ENCODE data around the gene FSTL5. TPM values are rescaled to one million over a fixed set of nuclear protein-coding genes. Genes with fewer than 3 reads are reported as not detected.

Gene FSTL5
- polyA plus RNA-seq, 6 donors from 2014 or later, result not detected

DNA sequence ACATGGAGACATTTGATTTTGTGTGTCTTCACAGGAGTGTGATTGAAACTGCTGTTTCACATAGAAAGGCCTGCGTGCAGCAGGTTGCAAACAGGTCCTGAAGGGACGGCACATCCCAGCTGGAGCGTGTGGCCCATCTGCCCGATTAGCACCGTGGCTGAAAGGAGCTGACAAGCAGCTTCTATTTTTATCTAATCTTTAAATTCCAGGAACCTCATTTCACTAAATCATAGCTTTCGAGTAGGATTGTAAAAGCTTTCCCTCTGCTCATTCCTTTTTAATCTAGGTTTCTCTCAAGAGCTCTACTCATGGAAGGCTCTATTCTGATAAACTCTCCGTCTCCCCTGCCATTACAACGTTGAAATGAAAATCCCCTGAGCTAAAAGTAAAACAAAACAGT lies 106.8 kb downstream of the FSTL5 start:
- Mint-ChIP-seq H3K27ac (no peak overlapping the region), H3K4me1 (no peaks in the 10 kb centered on the region), H3K36me3 (no peaks in the 10 kb centered on the region), H3K4me3 (peak overlapping the region in 1 of 8 donors; percentile 29), H3K27me3 (no peaks in the 10 kb centered on the region), H3K9me3 (no peaks in the 10 kb centered on the region)
- DNase-seq (no peak), ATAC-seq (ENCODE audit: low read depth in 2 of 2) (no peak)

DNA sequence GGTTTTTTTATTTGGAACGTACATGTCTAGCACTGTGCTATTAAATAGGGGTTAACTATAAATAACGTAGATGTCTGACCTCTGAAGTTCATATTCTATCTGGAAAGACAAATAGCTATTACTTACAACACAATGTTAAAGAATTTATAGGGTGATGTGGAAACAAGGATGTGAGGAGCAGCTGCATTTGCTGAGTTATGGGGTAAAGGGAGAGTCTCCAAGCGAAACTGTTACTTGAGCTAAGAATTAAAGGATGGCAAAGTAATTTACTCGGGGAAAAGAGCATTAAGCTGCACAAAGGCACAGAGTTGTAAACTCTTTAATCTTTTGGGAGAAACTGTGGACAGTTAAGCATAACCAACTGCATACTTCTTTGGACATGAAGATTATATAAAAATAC lies 117.7 kb downstream of the FSTL5 start:
- Mint-ChIP-seq H3K4me1 (no peaks in the 10 kb centered on the region), H3K27ac (no peak overlapping the region), H3K9me3 (peaks cover 0 to 4% (median 0%) of the 10 kb centered on the region in 7 donors), H3K4me3 (no peak overlapping the region), H3K27me3 (no peaks in the 10 kb centered on the region), H3K36me3 (no peaks in the 10 kb centered on the region)
- no peak for DNase-seq
- no peak for ATAC-seq (ENCODE audit: low read depth in 2 of 2)

DNA sequence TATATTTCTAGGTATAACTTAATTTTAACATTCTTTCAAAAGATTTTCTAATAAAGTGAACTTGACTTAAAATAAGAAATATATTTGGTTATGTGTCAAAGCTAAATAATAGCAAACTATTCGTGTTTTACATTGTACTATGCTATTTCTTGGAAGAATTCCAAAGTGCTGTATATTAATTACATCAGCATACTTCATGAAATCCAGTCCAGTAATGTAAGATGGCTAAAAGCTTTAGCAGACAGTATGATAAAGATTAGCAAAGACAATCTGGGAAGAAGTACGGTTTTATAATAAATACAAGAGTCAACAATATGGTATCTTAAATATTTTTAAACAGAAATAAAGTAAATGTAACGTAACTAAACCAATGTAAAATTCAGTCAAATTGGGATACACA lies 125.7 kb downstream of the FSTL5 start:
- Mint-ChIP-seq H3K4me3 (no peak overlapping the region), H3K27me3 (no peaks in the 10 kb centered on the region), H3K27ac (no peak overlapping the region), H3K9me3 (peaks cover 0 to 2% (median 0%) of the 10 kb centered on the region in 7 donors), H3K36me3 (no peaks in the 10 kb centered on the region), H3K4me1 (no peaks in the 10 kb centered on the region)
- ATAC-seq (ENCODE audit: low read depth in 2 of 2), result no peak
- no peak for DNase-seq

DNA sequence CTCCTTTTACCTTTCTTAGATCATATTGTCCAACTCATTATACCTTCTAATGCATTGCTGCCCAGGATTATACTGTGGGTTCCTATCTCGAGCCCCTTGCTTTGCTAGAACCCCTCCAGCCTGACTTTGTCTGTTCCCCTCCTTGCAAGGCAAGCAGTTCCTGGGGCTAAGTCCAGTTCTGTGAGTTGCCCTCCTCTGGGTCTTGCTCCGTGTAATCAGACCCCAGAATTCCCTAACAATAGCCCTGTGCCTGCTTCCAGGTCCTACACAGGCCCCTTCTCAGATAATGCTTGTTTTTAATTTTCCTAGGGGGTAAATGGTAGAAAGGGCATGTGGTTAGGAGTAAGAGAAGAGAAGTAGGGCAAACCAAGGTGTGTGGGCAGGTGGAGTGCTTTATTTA lies 145.9 kb downstream of the FSTL5 start:
- Mint-ChIP-seq H3K27ac (no peak overlapping the region), H3K9me3 (peaks cover 0 to 5% (median 0%) of the 10 kb centered on the region in 7 donors), H3K4me3 (no peak overlapping the region), H3K36me3 (no peaks in the 10 kb centered on the region), H3K4me1 (no peaks in the 10 kb centered on the region), H3K27me3 (no peaks in the 10 kb centered on the region)
- ATAC-seq (ENCODE audit: low read depth in 2 of 2) (no peak), DNase-seq (no peak)

DNA sequence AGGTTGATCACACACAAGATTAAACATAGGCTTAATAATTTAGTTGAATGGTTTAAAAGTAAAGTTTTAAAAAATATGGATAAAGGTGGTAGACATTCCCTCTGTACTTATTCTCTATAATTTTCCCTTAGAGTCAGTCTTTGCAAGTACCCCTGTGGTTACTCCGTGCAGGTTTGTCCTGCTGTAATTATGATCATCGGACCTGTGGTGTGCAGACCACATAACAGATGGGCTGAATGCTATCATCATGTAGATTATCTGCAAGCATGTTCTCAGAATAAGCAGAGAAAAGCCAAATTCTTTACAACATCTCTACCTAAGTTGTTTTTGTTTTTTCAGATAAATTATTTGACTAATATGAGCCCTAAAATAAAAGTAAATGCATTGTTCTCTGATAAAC lies 146.8 kb downstream of the FSTL5 start:
- ATAC-seq (ENCODE audit: low read depth in 2 of 2), result no peak
- H3K4me1 Mint-ChIP-seq, result no peaks in the 10 kb centered on the region

DNA sequence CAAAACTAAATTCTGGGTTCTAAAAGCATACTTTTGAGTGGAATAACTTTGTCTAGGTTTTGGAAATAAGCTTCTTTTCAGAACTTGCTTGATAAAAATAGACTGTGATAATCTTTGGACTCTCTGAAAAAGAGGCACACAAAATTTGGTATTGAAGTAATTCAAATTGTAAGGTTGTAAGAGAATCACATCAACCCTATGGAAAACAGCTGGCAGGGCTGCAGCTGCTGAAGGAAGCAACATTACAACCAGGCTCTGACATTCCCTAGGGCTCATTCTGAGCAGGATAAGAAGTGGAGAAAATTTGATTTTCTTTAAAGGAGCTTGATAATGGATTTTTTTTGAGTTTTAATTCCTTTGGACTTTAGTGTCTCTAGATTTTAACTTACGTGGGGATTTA lies 147.6 kb downstream of the FSTL5 start:
- peaks cover 0 to 3% (median 0%) of the 10 kb centered on the region in 7 donors for H3K9me3 Mint-ChIP-seq
- no peaks in the 10 kb centered on the region for H3K36me3 Mint-ChIP-seq
- no peaks in the 10 kb centered on the region for H3K4me1 Mint-ChIP-seq
- H3K4me3 Mint-ChIP-seq, result no peak overlapping the region
- H3K27me3 Mint-ChIP-seq, result no peaks in the 10 kb centered on the region
- ATAC-seq (ENCODE audit: low read depth in 2 of 2) (no peak), DNase-seq (no peak)
- no peak overlapping the region for H3K27ac Mint-ChIP-seq

More for the DNA sequence above, 146.8 kb downstream of the FSTL5 start:
- no peak for DNase-seq
- Mint-ChIP-seq H3K36me3 (no peaks in the 10 kb centered on the region), H3K27ac (no peak overlapping the region), H3K27me3 (no peaks in the 10 kb centered on the region), H3K9me3 (peaks cover 0 to 5% (median 0%) of the 10 kb centered on the region in 7 donors), H3K4me3 (no peak overlapping the region)

DNA sequence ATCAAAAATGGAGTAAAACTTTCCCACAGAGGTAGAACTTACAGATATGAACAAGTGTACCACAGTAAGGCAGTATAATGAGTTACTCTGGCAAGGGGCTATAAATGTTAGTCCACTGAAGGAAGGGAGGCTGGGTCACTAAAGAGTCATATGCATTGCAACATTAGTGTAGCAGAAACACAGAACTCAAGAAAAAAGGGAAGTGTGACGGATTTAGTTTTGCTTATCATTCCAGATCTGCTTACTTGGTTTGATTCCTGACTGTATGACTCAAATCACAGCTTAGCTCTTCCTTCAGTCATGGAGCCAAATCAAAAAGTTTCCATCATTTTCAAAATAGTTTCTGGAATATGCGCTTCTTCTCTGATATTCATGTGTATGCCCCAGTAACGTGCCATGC lies 148.7 kb downstream of the FSTL5 start:
- Mint-ChIP-seq H3K27ac (no peak overlapping the region), H3K4me1 (no peaks in the 10 kb centered on the region), H3K4me3 (no peak overlapping the region), H3K27me3 (no peaks in the 10 kb centered on the region), H3K36me3 (no peaks in the 10 kb centered on the region), H3K9me3 (peaks cover 0 to 3% (median 0%) of the 10 kb centered on the region in 7 donors)
- DNase-seq (no peak), ATAC-seq (ENCODE audit: low read depth in 2 of 2) (no peak)

DNA sequence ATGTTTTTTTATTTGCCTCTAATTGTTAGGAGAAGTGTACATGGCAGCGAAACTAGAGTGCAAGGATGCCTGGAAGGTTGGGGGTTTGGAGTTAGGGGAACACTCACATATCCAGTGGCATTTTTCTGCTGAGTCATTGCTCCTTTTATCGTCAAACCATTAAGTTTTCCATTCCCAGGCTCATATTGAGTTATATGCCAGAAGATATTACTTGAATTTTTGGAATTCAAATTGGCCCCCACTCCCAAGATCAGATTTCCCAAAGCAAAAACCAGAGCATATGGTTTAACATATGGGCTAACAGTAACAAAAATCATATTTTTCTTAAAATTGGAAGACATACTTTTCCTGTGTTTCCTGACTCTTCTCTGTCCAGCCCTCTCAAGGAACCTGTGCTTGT lies 152.7 kb downstream of the FSTL5 start:
- Mint-ChIP-seq H3K27me3 (no peaks in the 10 kb centered on the region), H3K36me3 (no peaks in the 10 kb centered on the region), H3K27ac (no peak overlapping the region), H3K4me1 (no peaks in the 10 kb centered on the region), H3K4me3 (no peak overlapping the region), H3K9me3 (peaks cover 0 to 1% (median 0%) of the 10 kb centered on the region in 7 donors)
- ATAC-seq (ENCODE audit: low read depth in 2 of 2) (no peak), DNase-seq (no peak)

DNA sequence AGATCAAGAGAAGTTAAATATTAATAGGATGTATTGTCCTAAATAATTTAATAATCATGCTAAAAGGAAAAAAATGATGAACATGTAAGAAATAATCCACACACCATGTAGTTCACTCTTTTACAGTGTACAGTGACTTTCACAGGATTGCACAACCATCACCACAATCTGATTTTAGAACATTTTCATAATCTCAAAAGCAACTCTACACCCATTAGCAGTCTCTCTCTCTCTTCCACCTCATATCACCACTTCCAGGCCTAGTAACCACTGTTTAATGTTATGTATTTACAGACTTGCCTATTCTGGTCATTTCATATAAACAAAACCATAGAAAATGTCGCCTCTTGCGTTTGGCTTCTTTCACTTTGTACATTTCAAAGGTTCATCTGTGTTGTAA lies 153.4 kb downstream of the FSTL5 start:
- H3K4me3 Mint-ChIP-seq, result no peak overlapping the region
- peaks cover 0 to 1% (median 0%) of the 10 kb centered on the region in 7 donors for H3K9me3 Mint-ChIP-seq
- H3K4me1 Mint-ChIP-seq, result no peaks in the 10 kb centered on the region
- DNase-seq, result no peak
- no peak overlapping the region for H3K27ac Mint-ChIP-seq
- no peaks in the 10 kb centered on the region for H3K36me3 Mint-ChIP-seq
- H3K27me3 Mint-ChIP-seq, result no peaks in the 10 kb centered on the region
- no peak for ATAC-seq (ENCODE audit: low read depth in 2 of 2)

DNA sequence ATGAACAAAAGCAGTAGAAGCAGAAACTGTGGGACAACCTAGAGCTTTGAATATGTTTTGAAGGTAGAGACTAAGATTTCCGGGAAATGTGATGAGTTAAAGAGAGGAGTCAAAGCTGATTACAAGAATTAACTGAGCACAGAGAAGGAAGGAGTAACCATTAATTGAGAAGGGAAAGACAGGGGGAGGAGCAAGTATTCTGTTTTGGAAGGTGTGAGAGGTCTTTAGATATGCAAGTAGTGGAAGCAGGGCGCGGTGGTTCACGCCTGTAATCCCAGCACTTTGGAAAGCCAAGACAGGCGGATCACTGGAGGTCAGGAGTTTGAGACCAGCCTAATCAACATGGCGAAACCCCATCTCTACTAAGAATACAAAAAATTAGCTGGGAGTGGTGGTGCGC lies 171.5 kb downstream of the FSTL5 start:
- peaks cover 0 to 25% (median 4%) of the 10 kb centered on the region in 7 donors for H3K9me3 Mint-ChIP-seq
- ATAC-seq (ENCODE audit: low read depth in 2 of 2) (no peak), DNase-seq (no peak)
- H3K36me3 Mint-ChIP-seq, result no peaks in the 10 kb centered on the region
- H3K27me3 Mint-ChIP-seq, result no peaks in the 10 kb centered on the region
- H3K4me1 Mint-ChIP-seq, result no peaks in the 10 kb centered on the region
- H3K27ac Mint-ChIP-seq, result no peak overlapping the region
- peak overlapping the region in 1 of 8 donors; percentile 56 for H3K4me3 Mint-ChIP-seq

DNA sequence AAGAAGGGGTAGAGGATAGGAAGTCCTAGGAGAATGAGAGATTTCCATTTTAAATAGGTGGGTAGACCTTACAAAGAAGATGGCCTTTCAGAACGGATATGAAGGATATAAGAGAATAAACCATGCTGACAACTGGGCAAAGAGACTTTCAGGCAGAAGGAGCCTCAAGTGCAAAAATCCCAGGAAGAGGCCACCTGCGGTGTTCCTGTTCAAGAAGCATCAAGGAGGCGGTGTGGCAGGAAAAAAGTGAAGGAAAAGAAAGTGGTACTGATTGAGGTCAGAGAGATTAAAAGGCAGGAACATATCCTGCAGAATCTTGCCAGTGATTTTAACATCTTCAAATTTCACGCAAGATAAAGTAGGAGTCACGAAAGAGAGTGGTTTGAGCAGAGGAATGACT lies 172.0 kb downstream of the FSTL5 start:
- ATAC-seq (ENCODE audit: low read depth in 2 of 2), result no peak
- H3K9me3 Mint-ChIP-seq, result peaks cover 0 to 25% (median 4%) of the 10 kb centered on the region in 7 donors
- no peak overlapping the region for H3K27ac Mint-ChIP-seq
- no peaks in the 10 kb centered on the region for H3K36me3 Mint-ChIP-seq
- H3K4me3 Mint-ChIP-seq, result peak overlapping the region in 1 of 8 donors; percentile 56
- no peaks in the 10 kb centered on the region for H3K27me3 Mint-ChIP-seq
- no peak for DNase-seq
- no peaks in the 10 kb centered on the region for H3K4me1 Mint-ChIP-seq

DNA sequence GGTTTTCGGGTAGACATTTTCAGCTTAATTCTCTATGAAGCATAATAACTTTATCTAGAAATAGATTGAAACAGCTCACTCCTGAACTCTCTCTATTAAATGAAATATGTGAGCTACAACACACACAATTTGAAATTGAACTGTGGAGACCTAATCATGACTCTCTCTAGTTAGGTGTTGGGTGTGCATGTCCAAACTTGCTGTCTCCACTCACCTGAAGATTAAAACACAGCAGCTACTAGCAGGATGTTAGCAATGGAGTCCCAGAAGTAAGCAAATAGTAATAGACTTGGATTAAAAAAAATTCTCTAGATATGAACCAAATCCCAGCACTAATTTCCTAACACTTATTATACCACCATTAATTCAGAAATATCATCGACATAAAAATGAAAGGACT lies 173.1 kb downstream of the FSTL5 start:
- H3K27ac Mint-ChIP-seq, result no peak overlapping the region
- no peak for DNase-seq
- ATAC-seq (ENCODE audit: low read depth in 2 of 2), result no peak
- H3K27me3 Mint-ChIP-seq, result no peaks in the 10 kb centered on the region
- no peaks in the 10 kb centered on the region for H3K36me3 Mint-ChIP-seq
- H3K4me3 Mint-ChIP-seq, result no peak overlapping the region
- no peaks in the 10 kb centered on the region for H3K4me1 Mint-ChIP-seq
- peaks cover 0 to 25% (median 4%) of the 10 kb centered on the region in 7 donors for H3K9me3 Mint-ChIP-seq

DNA sequence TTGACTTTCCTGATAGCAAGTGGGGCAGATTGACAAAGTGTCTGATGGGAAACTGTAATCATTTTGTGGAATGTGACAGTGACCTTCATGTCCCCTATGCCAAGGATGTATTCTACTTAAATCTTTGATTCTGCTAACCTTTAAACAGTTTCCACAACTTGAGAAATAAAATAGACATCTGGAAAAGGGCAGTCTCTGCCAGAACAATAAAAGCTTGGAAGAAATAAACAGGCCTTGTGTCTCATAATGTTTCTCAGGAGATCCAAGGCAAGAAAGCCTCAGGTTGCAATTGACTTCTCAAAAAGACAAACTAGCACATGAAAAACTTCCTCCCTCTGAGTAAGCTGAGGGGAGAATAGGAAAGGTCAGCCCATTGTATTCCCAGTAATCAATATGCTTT lies 174.9 kb downstream of the FSTL5 start:
- no peaks in the 10 kb centered on the region for H3K27me3 Mint-ChIP-seq
- no peak for ATAC-seq (ENCODE audit: low read depth in 2 of 2)
- H3K4me1 Mint-ChIP-seq, result no peaks in the 10 kb centered on the region
- H3K4me3 Mint-ChIP-seq, result no peak overlapping the region
- no peak for DNase-seq
- peaks cover 0 to 12% (median 0%) of the 10 kb centered on the region in 7 donors for H3K9me3 Mint-ChIP-seq
- no peaks in the 10 kb centered on the region for H3K36me3 Mint-ChIP-seq
- no peak overlapping the region for H3K27ac Mint-ChIP-seq

DNA sequence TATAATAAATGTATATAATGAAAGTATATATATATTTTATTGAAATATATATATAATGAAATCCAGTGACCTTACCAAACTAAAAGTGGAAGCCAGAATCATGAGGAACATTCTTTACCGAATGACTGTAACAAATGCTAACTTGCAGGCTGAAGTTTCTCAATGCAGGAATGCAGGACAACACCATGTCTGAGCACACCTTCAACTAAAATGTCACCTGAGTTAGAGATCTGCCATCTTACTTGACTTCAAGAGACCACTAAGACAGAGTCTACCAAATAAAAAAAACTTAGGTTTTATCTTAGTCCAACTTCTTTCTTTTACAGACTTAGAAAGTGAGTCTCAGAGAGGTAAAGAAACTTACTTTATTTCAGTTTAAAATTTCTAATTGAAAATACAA lies 176.2 kb downstream of the FSTL5 start:
- no peaks in the 10 kb centered on the region for H3K27me3 Mint-ChIP-seq
- DNase-seq, result no peak
- ATAC-seq (ENCODE audit: low read depth in 2 of 2), result no peak

DNA sequence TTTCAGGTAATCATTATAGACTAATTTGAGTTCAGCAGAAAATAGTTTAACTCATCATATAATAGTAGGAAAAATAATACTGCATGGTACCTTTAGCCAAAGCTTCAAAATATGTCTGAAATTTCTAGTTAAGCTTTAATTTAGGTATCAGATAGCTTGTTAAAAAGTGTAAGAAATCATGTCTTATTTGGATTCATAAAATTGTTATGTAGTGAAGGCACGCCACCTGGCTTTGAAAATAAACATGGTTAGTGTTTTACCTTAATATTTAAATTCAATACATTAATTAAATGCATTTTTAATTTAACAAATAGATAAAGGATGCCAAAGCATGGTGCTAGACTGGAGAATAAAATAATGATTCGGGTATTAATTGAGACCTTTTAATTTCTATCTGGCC lies 211.4 kb downstream of the FSTL5 start:
- DNase-seq, result no peak
- Mint-ChIP-seq H3K4me1 (no peaks in the 10 kb centered on the region), H3K27ac (no peak overlapping the region), H3K4me3 (no peak overlapping the region), H3K9me3 (peaks cover 0 to 4% (median 0%) of the 10 kb centered on the region in 7 donors), H3K36me3 (no peaks in the 10 kb centered on the region), H3K27me3 (no peaks in the 10 kb centered on the region)
- ATAC-seq (ENCODE audit: low read depth in 2 of 2), result no peak

More for the DNA sequence above, 176.2 kb downstream of the FSTL5 start:
- peaks cover 0 to 11% (median 0%) of the 10 kb centered on the region in 7 donors for H3K9me3 Mint-ChIP-seq
- no peak overlapping the region for H3K27ac Mint-ChIP-seq
- no peak overlapping the region for H3K4me3 Mint-ChIP-seq
- no peaks in the 10 kb centered on the region for H3K4me1 Mint-ChIP-seq
- no peaks in the 10 kb centered on the region for H3K36me3 Mint-ChIP-seq
